ENCODE results near the gene SAT2. TPM values are rescaled to one million over a fixed set of nuclear protein-coding genes. Genes with fewer than 3 reads are reported as not detected.

Gene SAT2
- total and polyA plus RNA-seq, 2 of the 13 experiments (the other 11 are each of a cell fraction or from before 2014, with no cell fraction given), result 37.6 to 93.7 TPM

DNA sequence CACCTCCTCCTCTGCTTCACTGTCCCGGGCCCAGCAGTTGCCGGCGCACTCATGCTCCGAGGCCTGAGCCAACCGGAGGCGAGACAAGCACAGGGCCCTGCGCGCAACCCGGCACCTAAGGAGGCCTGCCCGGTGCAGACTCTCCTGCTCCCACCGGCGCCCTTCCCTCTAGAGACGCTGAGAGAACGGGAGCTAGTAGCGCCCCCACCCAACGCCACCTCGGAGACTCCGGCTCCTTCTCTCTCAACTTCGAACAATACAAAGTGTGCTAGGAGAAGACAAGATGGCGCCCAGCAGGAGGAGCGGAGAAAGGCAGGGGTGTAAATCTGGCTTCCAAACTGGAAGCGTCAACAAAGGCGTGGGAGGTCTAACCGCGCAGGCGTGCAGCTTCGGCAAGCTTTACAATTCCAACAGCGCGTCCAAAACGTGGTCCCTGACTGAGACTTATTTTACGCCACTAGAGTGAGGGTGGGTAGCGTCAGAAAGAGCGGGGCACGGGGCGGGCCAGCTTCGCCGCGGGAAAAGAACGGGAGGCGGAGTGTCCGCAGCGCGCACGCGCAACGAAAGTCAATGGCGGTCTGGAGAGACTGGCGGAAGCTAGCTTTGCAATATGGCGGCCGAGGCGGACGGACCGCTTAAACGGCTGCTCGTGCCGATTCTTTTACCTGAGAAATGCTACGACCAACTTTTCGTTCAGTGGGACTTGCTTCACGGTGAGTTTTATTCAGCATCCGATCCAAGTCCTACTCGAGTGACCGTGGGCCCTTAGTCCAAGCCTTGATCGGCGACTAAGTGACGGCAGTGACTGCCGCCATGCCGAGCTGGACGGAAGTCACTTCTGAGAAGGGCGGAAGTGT lies 44.1 kb downstream of the SAT2 start, which contains the start of gene MPDU1 (continued):
- TF ChIP-seq, protein P1, sequence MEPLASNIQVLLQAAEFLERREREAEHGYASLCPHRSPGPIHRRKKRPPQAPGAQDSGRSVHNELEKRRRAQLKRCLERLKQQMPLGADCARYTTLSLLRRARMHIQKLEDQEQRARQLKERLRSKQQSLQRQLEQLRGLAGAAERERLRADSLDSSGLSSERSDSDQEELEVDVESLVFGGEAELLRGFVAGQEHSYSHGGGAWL (CRISPR knock-in tag; IDR thresholded peaks at IDR 0.05), result peak; percentile 88; the same call in 1 of the 2 replicates
- TF ChIP-seq CENPT (CRISPR knock-in tag; IDR thresholded peaks at IDR 0.05; ENCODE audit: low read depth) (peak; percentile 18; the same call in 1 of the 2 replicates), LCORL (IDR thresholded peaks at IDR 0.05) (no peak), LCORL (CRISPR knock-in tag; IDR thresholded peaks at IDR 0.05) (peak; percentile 51; the same call in 1 of the 2 replicates), ZBTB7A (CRISPR knock-in tag; IDR thresholded peaks at IDR 0.05) (peak; percentile 66), CHCHD3 (CRISPR knock-in tag; IDR thresholded peaks at IDR 0.05) (no peak), ZFP37 (CRISPR knock-in tag; IDR thresholded peaks at IDR 0.05; ENCODE audit: borderline replicate concordance) (peak; percentile 77), BRD4 (CRISPR knock-in tag; IDR thresholded peaks at IDR 0.05) (peak; percentile 93), FOSL1 (CRISPR knock-in tag; IDR thresholded peaks at IDR 0.05; ENCODE audit: borderline replicate concordance) (peak; percentile 34; the same call in 1 of the 2 replicates), ZBTB21 (CRISPR knock-in tag; IDR thresholded peaks at IDR 0.05) (peak; percentile 19; the same call in 1 of the 2 replicates), MEF2D (CRISPR knock-in tag; IDR thresholded peaks at IDR 0.05) (peak; percentile 20; the same call in 1 of the 2 replicates), NFYC (CRISPR knock-in tag; IDR thresholded peaks at IDR 0.05) (peak; percentile 43)
- TF ChIP-seq, protein P2, sequence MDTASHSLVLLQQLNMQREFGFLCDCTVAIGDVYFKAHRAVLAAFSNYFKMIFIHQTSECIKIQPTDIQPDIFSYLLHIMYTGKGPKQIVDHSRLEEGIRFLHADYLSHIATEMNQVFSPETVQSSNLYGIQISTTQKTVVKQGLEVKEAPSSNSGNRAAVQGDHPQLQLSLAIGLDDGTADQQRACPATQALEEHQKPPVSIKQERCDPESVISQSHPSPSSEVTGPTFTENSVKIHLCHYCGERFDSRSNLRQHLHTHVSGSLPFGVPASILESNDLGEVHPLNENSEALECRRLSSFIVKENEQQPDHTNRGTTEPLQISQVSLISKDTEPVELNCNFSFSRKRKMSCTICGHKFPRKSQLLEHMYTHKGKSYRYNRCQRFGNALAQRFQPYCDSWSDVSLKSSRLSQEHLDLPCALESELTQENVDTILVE (CRISPR knock-in tag; IDR thresholded peaks at IDR 0.05), result no peak; the same call in 1 of the 2 replicates
- TF ChIP-seq, protein P3, sequence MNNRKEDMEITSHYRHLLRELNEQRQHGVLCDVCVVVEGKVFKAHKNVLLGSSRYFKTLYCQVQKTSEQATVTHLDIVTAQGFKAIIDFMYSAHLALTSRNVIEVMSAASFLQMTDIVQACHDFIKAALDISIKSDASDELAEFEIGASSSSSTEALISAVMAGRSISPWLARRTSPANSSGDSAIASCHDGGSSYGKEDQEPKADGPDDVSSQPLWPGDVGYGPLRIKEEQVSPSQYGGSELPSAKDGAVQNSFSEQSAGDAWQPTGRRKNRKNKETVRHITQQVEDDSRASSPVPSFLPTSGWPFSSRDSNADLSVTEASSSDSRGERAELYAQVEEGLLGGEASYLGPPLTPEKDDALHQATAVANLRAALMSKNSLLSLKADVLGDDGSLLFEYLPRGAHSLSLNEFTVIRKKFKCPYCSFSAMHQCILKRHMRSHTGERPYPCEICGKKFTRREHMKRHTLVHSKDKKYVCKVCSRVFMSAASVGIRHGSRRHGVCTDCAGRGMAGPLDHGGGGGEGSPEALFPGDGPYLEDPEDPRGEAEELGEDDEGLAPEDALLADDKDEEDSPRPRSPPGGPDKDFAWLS (CRISPR knock-in tag; IDR thresholded peaks at IDR 0.05; ENCODE audit: borderline replicate concordance), result no peak
- TF ChIP-seq, protein P4, sequence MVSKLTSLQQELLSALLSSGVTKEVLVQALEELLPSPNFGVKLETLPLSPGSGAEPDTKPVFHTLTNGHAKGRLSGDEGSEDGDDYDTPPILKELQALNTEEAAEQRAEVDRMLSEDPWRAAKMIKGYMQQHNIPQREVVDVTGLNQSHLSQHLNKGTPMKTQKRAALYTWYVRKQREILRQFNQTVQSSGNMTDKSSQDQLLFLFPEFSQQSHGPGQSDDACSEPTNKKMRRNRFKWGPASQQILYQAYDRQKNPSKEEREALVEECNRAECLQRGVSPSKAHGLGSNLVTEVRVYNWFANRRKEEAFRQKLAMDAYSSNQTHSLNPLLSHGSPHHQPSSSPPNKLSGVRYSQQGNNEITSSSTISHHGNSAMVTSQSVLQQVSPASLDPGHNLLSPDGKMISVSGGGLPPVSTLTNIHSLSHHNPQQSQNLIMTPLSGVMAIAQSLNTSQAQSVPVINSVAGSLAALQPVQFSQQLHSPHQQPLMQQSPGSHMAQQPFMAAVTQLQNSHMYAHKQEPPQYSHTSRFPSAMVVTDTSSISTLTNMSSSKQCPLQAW (CRISPR knock-in tag; IDR thresholded peaks at IDR 0.05), result peak; percentile 80
- TF ChIP-seq, protein P5, sequence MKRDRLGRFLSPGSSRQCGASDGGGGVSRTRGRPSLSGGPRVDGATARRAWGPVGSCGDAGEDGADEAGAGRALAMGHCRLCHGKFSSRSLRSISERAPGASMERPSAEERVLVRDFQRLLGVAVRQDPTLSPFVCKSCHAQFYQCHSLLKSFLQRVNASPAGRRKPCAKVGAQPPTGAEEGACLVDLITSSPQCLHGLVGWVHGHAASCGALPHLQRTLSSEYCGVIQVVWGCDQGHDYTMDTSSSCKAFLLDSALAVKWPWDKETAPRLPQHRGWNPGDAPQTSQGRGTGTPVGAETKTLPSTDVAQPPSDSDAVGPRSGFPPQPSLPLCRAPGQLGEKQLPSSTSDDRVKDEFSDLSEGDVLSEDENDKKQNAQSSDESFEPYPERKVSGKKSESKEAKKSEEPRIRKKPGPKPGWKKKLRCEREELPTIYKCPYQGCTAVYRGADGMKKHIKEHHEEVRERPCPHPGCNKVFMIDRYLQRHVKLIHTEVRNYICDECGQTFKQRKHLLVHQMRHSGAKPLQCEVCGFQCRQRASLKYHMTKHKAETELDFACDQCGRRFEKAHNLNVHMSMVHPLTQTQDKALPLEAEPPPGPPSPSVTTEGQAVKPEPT (CRISPR knock-in tag; IDR thresholded peaks at IDR 0.05; ENCODE audit: low read depth), result no peak
- TF ChIP-seq, protein P6, sequence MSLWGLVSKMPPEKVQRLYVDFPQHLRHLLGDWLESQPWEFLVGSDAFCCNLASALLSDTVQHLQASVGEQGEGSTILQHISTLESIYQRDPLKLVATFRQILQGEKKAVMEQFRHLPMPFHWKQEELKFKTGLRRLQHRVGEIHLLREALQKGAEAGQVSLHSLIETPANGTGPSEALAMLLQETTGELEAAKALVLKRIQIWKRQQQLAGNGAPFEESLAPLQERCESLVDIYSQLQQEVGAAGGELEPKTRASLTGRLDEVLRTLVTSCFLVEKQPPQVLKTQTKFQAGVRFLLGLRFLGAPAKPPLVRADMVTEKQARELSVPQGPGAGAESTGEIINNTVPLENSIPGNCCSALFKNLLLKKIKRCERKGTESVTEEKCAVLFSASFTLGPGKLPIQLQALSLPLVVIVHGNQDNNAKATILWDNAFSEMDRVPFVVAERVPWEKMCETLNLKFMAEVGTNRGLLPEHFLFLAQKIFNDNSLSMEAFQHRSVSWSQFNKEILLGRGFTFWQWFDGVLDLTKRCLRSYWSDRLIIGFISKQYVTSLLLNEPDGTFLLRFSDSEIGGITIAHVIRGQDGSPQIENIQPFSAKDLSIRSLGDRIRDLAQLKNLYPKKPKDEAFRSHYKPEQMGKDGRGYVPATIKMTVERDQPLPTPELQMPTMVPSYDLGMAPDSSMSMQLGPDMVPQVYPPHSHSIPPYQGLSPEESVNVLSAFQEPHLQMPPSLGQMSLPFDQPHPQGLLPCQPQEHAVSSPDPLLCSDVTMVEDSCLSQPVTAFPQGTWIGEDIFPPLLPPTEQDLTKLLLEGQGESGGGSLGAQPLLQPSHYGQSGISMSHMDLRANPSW (CRISPR knock-in tag; IDR thresholded peaks at IDR 0.05; ENCODE audit: borderline replicate concordance), result peak; percentile 64; the same call in 1 of the 2 replicates

Measured in HepG2 (cell line).